CD4-positive, alpha-beta T cell (primary cell): ENCODE measurements around the gene CHD2. TPM values are rescaled to one million over a fixed set of nuclear protein-coding genes. Genes with fewer than 3 reads are reported as not detected.

Experiments
- ATAC-seq: fragments of 200-7000 bp; cut with Tn5 transposase; one replicate; pipeline ENCODE4 v1.10.0; 2022; ENCODE audit warnings: mild to moderate bottlenecking; ENCODE audit not compliant: poor library complexity
- CTCF ChIA-PET: fragments of 350-600 bp; sonication (Branson Sonifier 250); formaldehyde crosslinking; loops from one replicate; lab custom pipeline; 2021; ENCODE audit warnings: antibody characterized with exemption, inconsistent platforms; lab: Charles Lee
- POLR2A ChIA-PET: fragments of 350-600 bp; sonication (Branson Sonifier 250); formaldehyde crosslinking; loops from one replicate; lab custom pipeline; 2021; ENCODE audit warnings: antibody characterized with exemption, inconsistent platforms; lab: Charles Lee
- DNase-seq, 14 experiments: peaks; one replicate each; pipeline ENCODE4 v3.0.0-alpha.2; 2013 to 2020; ENCODE audit warnings: mixed read lengths in 2 of 14
- H3K27ac ChIP-seq, 2 donors: one replicate each; pipeline versions ENCODE4 v1.5.1 to v1.7.0; 2013; ENCODE audit warnings: low read length in 2 of 2, low read depth in 1 of 2, mild to moderate bottlenecking in 1 of 2
- H3K27me3 ChIP-seq, 2 experiments: 1 replicate in 1 of 2; 2 replicates in 1 of 2; pipeline versions ENCODE4 v1.6.1 to v1.7.0; 2013; ENCODE audit warnings: low read length in 2 of 2, control low read depth in 1 of 2, mild to moderate bottlenecking in 1 of 2, moderate library complexity in 1 of 2; ENCODE audit not compliant: insufficient read depth in 2 of 2, control insufficient read depth in 1 of 2
- H3K36me3 ChIP-seq: one replicate; pipeline ENCODE4 v1.6.1; 2013; ENCODE audit warnings: low read length, control low read depth; ENCODE audit not compliant: insufficient read depth
- H3K4me1 ChIP-seq: one replicate; pipeline ENCODE4 v1.6.1; 2013; ENCODE audit warnings: low read length, control low read depth; ENCODE audit not compliant: insufficient read depth
- H3K4me3 ChIP-seq: one replicate; pipeline ENCODE4 v1.5.1; 2013; ENCODE audit warnings: mild to moderate bottlenecking, low read length, moderate library complexity
- H3K9me3 ChIP-seq, 2 experiments: 1 replicate in 1 of 2; 2 replicates in 1 of 2; pipeline versions ENCODE4 v1.6.1 to v1.7.0; 2013; ENCODE audit warnings: low read length in 2 of 2, mild to moderate bottlenecking in 2 of 2, control low read depth in 1 of 2, moderate library complexity in 1 of 2; ENCODE audit not compliant: control insufficient read depth in 1 of 2, insufficient read depth in 1 of 2
- H3K27ac Mint-ChIP-seq: one replicate; pipeline ENCODE4 v1.8.0; 2020; ENCODE audit warnings: mixed read lengths
- H3K27me3 Mint-ChIP-seq: one replicate; pipeline ENCODE4 v1.8.0; 2021; ENCODE audit warnings: mixed read lengths
- H3K36me3 Mint-ChIP-seq: one replicate; pipeline ENCODE4 v1.8.0; 2021; ENCODE audit warnings: low read depth, mixed read lengths
- H3K4me1 Mint-ChIP-seq: one replicate; pipeline ENCODE4 v1.8.0; 2021; ENCODE audit warnings: low read depth, mixed read lengths
- H3K4me3 Mint-ChIP-seq: one replicate; pipeline ENCODE4 v1.8.0; 2020; ENCODE audit warnings: mild to moderate bottlenecking, mixed read lengths
- H3K9me3 Mint-ChIP-seq: one replicate; pipeline ENCODE4 v1.8.0; 2020; ENCODE audit warnings: mixed read lengths
- intact Hi-C, 2 experiments: fragments of 100-400 bp; cut with DNase I in 1 of 2; cut with micrococcal nuclease in 1 of 2; formaldehyde crosslinking; loops; one replicate each; pipeline versions ENCODE4 v1.15.1 to v1.9.0; 2023 to 2025; cut with DNase I, micrococcal nuclease
- total RNA-seq, 174 experiments: library from RNA in 2 of 174; stranded (reverse) in 2 of 174; gene quantifications; one replicate each; pipeline ENCODE4 v1.2.3 and lab custom pipeline; 2021 to 2026
- TF ChIP-seq, protein P1 (sequence below): fragments of 200-600 bp; IDR thresholded peaks from one replicate; pipeline ENCODE4 v1.8.0; 2022; ENCODE audit warnings: antibody characterized with exemption, mild to moderate bottlenecking

The CHD2 gene
- total RNA-seq, 2 experiments from 2014 or later, result 615 to 660 TPM

- H3K27me3 Mint-ChIP-seq, result no peaks in the 10 kb centered on the region
- H3K27ac ChIP-seq, result no peak overlapping the region
- H3K27me3 ChIP-seq, result no peaks in the 10 kb centered on the region
- no peaks in the 10 kb centered on the region for H3K9me3 ChIP-seq
- TF ChIP-seq, protein P1, sequence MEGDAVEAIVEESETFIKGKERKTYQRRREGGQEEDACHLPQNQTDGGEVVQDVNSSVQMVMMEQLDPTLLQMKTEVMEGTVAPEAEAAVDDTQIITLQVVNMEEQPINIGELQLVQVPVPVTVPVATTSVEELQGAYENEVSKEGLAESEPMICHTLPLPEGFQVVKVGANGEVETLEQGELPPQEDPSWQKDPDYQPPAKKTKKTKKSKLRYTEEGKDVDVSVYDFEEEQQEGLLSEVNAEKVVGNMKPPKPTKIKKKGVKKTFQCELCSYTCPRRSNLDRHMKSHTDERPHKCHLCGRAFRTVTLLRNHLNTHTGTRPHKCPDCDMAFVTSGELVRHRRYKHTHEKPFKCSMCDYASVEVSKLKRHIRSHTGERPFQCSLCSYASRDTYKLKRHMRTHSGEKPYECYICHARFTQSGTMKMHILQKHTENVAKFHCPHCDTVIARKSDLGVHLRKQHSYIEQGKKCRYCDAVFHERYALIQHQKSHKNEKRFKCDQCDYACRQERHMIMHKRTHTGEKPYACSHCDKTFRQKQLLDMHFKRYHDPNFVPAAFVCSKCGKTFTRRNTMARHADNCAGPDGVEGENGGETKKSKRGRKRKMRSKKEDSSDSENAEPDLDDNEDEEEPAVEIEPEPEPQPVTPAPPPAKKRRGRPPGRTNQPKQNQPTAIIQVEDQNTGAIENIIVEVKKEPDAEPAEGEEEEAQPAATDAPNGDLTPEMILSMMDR, result no peak
- H3K36me3 ChIP-seq, result peaks cover 95% of the 10 kb centered on the region
- intact Hi-C loops, result loop anchor here in 1 of 2 experiments (2.0 kb wide), 1 partner anchor 15 kb away; no protein-coding TSS in a partner anchor
- peaks cover 54% of the 10 kb centered on the region for H3K4me1 Mint-ChIP-seq
- ATAC-seq (no peak), DNase-seq (no peak)
- H3K36me3 Mint-ChIP-seq, result peaks cover 98% of the 10 kb centered on the region
- CTCF ChIA-PET, result no interaction called here
- peak overlapping the region; percentile 33 for H3K27ac Mint-ChIP-seq
- no peak overlapping the region for H3K4me3 Mint-ChIP-seq
- POLR2A ChIA-PET, result no interaction called here
- H3K4me3 ChIP-seq, result no peak overlapping the region
- peaks cover 3% of the 10 kb centered on the region for H3K4me1 ChIP-seq
- no peaks in the 10 kb centered on the region for H3K9me3 Mint-ChIP-seq
Observed at GRCh38 chr15:92971713-92972112, 71.6 kb downstream of the CHD2 start.

- Mint-ChIP-seq H3K9me3 (no peaks in the 10 kb centered on the region), H3K27ac (peak overlapping the region; percentile 52), H3K36me3 (peaks cover 98% of the 10 kb centered on the region), H3K27me3 (no peaks in the 10 kb centered on the region), H3K4me1 (peaks cover 42% of the 10 kb centered on the region), H3K4me3 (no peak overlapping the region)
- TF ChIP-seq, protein P1, result no peak
- no peak for DNase-seq
- ChIA-PET POLR2A (interaction anchor here (1.0 to 1.3 kb wide), 2 partner anchors 10 to 31 kb away, joined by 3 read pairs; no protein-coding TSS in a partner anchor), CTCF (interaction anchor here (2.0 kb wide), 1 partner anchor 41 kb away, joined by 4 read pairs; no protein-coding TSS in a partner anchor)
- Histone ChIP-seq H3K4me1 (peaks cover under 1% of the 10 kb centered on the region), H3K27ac (no peak overlapping the region), H3K4me3 (no peak overlapping the region), H3K36me3 (peaks cover 96% of the 10 kb centered on the region), H3K9me3 (no peaks in the 10 kb centered on the region), H3K27me3 (no peaks in the 10 kb centered on the region)
- no peak for ATAC-seq
- intact Hi-C loops, result no loop called here
Observed at GRCh38 chr15:92974183-92974915, 74.2 kb downstream of the CHD2 start.

GRCh38 chr15:92979011-92979701 lies 79.0 kb downstream of the CHD2 start:
- no peaks in the 10 kb centered on the region for H3K4me1 ChIP-seq
- H3K4me3 ChIP-seq, result no peak overlapping the region
- Mint-ChIP-seq H3K4me3 (no peak overlapping the region), H3K9me3 (no peaks in the 10 kb centered on the region), H3K4me1 (peaks cover 30% of the 10 kb centered on the region), H3K36me3 (peaks cover 61% of the 10 kb centered on the region), H3K27me3 (no peaks in the 10 kb centered on the region), H3K27ac (peak overlapping the region; percentile 56)
- H3K27ac ChIP-seq, result no peak overlapping the region
- DNase-seq (no peak), ATAC-seq (no peak)
- H3K36me3 ChIP-seq, result peaks cover 99% of the 10 kb centered on the region
- TF ChIP-seq, protein P1, result no peak
- CTCF ChIA-PET, result interaction anchor here (1.1 to 1.6 kb wide), 6 partner anchors 10 to 51 kb away, joined by 3 to 5 read pairs (median 3); no protein-coding TSS in a partner anchor
- H3K27me3 ChIP-seq, result no peaks in the 10 kb centered on the region
- intact Hi-C loops, result loop anchor here (1.0 to 5.0 kb wide), 2 partner anchors 9 to 38 kb away; no protein-coding TSS in a partner anchor
- no peaks in the 10 kb centered on the region for H3K9me3 ChIP-seq
- POLR2A ChIA-PET, result interaction anchor here (1.0 kb wide), 1 partner anchor 97 kb away, joined by 4 read pairs; no protein-coding TSS in a partner anchor
